ENCODE data around the gene CES4A.

CES4A gene

GRCh38 chr16:66945939-66946338, 42.5 kb upstream of the CES4A start:
- H3K4me3 ChIP-seq (replicated peaks; ENCODE audit: low read depth, low read length): no peak overlapping the region
- no peak for DNase-seq (ENCODE audit: low read depth)
- TF ChIP-seq, protein P1, sequence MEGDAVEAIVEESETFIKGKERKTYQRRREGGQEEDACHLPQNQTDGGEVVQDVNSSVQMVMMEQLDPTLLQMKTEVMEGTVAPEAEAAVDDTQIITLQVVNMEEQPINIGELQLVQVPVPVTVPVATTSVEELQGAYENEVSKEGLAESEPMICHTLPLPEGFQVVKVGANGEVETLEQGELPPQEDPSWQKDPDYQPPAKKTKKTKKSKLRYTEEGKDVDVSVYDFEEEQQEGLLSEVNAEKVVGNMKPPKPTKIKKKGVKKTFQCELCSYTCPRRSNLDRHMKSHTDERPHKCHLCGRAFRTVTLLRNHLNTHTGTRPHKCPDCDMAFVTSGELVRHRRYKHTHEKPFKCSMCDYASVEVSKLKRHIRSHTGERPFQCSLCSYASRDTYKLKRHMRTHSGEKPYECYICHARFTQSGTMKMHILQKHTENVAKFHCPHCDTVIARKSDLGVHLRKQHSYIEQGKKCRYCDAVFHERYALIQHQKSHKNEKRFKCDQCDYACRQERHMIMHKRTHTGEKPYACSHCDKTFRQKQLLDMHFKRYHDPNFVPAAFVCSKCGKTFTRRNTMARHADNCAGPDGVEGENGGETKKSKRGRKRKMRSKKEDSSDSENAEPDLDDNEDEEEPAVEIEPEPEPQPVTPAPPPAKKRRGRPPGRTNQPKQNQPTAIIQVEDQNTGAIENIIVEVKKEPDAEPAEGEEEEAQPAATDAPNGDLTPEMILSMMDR (IDR thresholded peaks at IDR 0.05; ENCODE audit: low read length, missing control alignments): no peak

DNA sequence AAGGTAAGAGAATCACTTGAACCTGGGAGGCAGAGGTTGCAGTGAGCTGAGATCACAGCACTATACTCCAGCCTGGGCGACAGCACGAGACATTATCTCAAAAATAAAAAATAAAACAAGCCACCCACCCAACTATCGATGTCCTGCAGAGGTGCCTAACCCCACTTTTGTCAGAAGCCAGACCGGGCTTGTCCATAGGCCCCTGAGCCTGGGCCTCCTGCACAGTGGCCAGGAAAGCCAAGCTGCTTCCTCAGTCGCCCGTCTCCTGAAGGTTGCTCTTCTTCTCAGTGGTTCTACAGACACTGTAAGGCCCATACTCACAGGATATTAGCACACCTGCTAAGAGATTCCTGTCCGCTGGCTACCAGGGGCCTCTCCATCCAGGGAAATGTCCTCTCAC, 41.8 kb upstream of the CES4A start:
- no peak for DNase-seq (ENCODE audit: low read depth)
- TF ChIP-seq, protein P1 (IDR thresholded peaks at IDR 0.05; ENCODE audit: low read length, missing control alignments): no peak
- H3K4me3 ChIP-seq (replicated peaks; ENCODE audit: low read depth, low read length): no peak overlapping the region

DNA sequence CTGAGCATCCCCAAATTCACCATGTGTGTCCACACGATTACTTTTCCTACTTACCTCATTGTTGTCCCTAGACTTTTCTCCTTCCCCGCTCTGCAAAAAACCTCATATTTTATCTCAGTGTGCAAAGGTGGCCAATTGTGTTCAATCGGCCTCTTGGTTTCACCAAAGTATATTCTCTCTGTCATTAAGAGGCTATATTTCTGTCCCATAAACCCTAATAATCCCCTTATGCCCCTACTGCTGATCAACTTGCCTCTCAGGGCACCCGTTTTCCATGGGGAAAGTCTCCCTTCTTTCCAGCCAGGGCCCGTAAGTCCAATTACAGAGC, 41.5 kb upstream of the CES4A start:
- H3K4me3 ChIP-seq (replicated peaks; ENCODE audit: low read depth, low read length): no peak overlapping the region
- no peak for DNase-seq (ENCODE audit: low read depth)
- TF ChIP-seq, protein P1 (IDR thresholded peaks at IDR 0.05; ENCODE audit: low read length, missing control alignments): no peak

DNA sequence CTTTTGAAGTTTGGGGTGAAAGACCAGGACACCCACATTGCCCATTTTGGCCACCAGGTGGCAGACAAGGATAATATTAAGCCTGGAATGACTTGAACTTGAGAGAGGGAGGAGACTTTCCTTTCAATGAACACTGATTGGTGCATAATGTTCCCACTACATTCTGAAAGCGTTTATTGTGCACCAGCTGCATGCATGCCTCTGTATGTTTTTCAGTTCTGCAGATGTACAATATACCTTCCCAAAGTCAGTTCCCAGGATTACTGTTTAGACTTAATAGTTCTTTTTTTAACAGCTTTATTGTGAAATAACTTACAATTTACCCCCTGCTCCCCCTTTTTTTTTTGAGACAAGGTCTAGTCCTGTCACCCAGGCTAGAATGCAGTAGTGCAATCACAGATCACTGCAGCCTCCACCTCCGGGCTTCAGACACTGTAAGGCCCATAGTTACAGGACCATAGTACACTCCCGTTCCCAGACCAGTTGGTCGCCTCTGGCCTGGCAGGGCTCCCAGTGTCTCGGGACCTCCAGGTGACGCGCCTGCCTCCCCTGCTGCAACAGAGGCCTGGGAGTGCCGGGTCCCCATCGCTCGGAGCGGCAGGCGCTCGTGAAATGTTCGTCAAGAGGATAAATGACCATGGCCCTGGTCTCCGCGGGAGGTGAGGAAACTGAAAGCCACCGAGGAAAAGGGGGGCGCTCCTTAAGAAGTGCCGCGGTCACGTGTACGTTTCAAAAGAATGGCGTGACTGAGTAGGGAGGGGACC, 40.9 kb upstream of the CES4A start:
- TF ChIP-seq, protein P1 (IDR thresholded peaks at IDR 0.05; ENCODE audit: low read length, missing control alignments): peak; percentile 91
- DNase-seq (ENCODE audit: low read depth): peak; percentile 88
- H3K4me3 ChIP-seq (replicated peaks; ENCODE audit: low read depth, low read length): peak overlapping the region; percentile 53

DNA sequence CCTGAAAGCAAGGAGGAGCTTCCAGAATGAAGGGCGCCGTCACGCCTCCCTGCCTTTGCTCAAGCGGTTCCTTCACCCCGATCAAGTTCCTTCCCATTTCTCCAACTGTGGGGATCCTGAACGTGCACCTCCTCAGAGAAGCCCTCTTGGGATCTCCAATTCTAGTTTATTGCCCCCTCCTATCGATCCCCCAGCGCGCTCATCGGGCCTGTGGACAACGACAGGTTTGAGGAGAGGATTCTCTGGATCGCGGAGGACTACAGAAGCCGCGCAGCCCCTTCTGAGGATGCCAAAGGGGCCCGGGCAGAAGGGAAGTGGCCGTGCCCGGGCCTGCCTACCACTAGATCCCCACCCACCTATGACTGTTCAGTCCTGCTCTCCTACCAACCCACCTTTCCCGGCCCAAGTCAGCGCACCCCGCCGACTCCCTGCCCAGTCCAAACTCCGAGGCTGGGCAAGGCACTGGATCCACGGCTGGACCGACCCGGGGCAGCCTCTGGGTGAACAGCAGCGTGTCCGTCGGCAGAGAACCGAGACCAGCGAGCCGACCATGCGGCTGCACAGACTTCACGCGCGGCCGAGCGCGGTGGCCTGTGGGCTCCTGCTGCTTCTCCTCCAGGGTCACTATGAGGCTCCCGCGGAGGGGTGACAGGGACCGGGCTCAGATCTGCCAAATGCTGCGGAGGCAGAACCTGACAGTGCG, 40.1 kb upstream of the CES4A start:
- peak overlapping the region; percentile 53 for H3K4me3 ChIP-seq (replicated peaks; ENCODE audit: low read depth, low read length)
- DNase-seq (ENCODE audit: low read depth): no peak
- TF ChIP-seq, protein P1 (IDR thresholded peaks at IDR 0.05; ENCODE audit: low read length, missing control alignments): no peak

GRCh38 chr16:66948837-66949225, 39.6 kb upstream of the CES4A start:
- H3K4me3 ChIP-seq (replicated peaks; ENCODE audit: low read depth, low read length): no peak overlapping the region
- DNase-seq (ENCODE audit: low read depth): no peak
- TF ChIP-seq, protein P1 (IDR thresholded peaks at IDR 0.05; ENCODE audit: low read length, missing control alignments): no peak

Measured in fibroblast of pulmonary artery (primary cell).